Measurements from ENCODE around the gene SOX21.

The SOX21 gene

DNA sequence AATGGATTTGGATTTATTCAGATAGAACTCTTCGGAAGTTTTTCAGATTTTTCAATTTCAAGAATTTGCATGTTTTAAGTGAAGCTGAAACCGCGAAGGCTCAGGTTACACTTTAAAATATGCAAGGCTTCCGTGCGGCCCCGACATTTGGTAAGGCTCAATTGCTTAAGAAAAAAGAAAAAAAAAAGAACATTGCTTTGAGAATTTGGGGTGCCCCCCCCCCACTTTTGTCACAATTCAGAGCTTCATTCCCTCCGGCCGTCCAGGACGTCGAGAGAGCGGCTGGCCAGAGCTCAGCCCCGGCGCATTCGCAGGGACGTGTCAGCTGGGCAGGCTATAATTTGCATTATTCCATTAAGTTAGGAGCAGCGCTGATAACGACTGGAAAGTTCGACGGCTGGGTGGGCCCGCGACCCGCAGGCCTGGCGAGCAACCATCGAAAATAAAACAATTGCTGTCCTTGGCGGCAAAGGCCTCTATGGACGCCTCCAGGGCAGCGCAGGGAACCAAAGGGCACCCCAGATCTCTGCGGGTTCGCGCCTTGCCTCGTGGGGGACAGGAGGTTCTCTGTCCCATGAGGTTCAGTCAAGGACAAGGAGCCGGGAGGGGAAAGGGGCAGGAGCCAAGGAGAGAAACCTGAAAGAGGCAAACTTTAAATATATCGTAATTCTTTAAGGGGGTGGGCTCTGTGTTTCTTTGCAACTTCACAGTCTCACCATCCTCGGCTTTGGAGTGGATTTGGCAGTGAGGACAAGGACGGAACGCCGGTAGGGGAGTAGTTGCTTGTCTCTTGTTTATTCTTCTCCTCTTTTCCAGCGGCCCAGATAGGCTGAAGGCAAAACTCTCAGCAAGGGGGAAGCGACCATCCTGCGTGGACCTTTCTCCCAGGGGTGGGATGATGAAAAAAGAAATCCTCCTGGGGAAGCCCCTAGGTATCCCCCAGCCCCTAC lies 7.0 kb downstream of the SOX21 start:
- TF ChIP-seq, protein P1, sequence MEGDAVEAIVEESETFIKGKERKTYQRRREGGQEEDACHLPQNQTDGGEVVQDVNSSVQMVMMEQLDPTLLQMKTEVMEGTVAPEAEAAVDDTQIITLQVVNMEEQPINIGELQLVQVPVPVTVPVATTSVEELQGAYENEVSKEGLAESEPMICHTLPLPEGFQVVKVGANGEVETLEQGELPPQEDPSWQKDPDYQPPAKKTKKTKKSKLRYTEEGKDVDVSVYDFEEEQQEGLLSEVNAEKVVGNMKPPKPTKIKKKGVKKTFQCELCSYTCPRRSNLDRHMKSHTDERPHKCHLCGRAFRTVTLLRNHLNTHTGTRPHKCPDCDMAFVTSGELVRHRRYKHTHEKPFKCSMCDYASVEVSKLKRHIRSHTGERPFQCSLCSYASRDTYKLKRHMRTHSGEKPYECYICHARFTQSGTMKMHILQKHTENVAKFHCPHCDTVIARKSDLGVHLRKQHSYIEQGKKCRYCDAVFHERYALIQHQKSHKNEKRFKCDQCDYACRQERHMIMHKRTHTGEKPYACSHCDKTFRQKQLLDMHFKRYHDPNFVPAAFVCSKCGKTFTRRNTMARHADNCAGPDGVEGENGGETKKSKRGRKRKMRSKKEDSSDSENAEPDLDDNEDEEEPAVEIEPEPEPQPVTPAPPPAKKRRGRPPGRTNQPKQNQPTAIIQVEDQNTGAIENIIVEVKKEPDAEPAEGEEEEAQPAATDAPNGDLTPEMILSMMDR (IDR thresholded peaks at IDR 0.05; ENCODE audit: control extremely low read depth, extremely low read depth, low read depth, missing control alignments) = no peak
- ChIA-PET POLR2A (interaction anchor here (0.6 kb wide), 1 partner anchor 856 kb away, joined by 3 read pairs; no protein-coding TSS in a partner anchor), CTCF (no interaction called here)
- no peak for DNase-seq (ENCODE audit: extremely low spot score)

DNA sequence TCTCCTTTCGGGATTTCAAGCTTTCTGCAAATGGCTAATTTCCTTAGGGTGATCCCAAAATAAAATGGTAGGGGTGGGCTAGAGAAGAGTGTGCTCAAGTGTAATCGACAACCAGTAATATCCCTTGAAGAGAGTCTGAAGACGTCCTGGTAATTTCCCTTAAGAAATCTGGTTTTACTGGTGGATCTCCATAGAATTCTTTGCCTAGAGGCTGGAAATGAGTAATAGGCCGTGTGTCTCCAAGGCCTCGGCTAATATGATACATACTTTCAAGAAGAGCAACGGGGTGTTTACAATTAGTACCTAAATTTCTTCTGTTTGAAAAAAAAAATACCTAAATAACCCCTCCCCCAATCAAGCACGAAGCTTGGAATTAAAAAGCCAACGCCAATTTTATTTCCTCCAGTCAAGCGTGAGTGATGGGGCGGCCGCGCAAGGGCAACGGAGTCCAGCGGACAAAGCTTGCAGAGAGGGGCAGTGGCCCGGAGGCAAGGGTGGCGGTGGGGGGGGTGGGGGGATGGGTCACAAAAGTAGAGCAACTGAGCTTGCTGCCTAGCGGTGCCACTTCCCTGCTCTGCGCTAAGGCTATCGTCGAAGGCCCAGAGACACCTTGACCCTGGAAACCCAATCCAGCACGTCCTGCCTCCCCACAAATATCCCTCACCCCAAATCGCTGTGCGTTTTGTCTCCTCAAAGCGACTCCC lies 7.8 kb downstream of the SOX21 start:
- ChIA-PET POLR2A (interaction anchor here (0.6 kb wide), 1 partner anchor 857 kb away, joined by 3 read pairs; no protein-coding TSS in a partner anchor), CTCF (no interaction called here)
- DNase-seq (ENCODE audit: extremely low spot score) = no peak
- TF ChIP-seq, protein P1 (IDR thresholded peaks at IDR 0.05; ENCODE audit: control extremely low read depth, extremely low read depth, low read depth, missing control alignments) = no peak

DNA sequence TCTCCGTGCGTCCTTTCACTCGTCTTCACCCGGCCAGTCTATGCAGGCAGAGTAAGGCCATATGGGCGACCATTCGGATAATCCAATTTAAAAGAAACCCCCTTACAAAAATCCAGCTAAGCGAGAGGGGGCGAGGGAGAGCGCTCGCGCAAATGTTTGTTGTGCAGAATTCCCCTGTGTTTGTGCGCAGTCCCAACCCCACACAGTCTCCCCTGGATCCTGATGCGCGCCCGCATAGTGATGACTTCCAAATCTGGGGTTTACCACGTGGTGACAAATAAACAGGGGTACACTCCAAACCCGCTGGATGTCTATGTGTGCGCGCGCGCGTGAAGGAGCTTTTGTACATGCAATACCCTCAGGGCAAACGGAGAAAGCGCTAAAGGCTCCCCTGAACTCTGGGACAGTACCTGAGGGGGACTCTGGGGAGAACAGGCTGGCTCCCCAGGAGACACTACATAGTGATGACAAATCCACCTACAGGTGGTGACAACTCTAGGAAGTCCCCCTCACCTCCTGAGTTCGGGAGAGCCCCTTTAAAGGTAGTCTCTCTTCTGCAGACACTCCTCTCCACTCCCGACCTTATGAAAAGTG lies 8.5 kb downstream of the SOX21 start:
- CTCF ChIA-PET = no interaction called here
- POLR2A ChIA-PET = no interaction called here

DNA sequence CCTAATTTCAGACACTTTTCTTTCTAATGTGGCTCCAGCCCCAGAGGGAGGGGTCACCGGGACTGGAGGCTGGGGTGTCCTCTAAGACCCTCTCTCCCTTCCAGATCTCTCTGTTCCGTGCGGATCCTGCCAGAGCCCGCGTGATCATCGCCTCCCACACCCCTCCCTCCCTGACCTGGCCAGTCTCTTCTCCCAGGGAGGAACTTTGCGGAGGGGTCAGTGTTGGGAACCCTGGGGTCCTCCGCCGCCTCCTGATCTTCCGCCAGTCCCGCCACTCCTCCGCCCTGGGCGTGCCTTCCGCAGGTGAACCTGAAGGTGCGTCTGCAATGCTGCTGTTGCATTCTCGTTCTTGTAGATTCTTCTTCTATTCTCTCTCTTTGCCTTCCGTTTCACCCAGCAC lies 9.1 kb downstream of the SOX21 start:
- CTCF ChIA-PET = no interaction called here

More for the DNA sequence above, 8.5 kb downstream of the SOX21 start:
- TF ChIP-seq, protein P1 (IDR thresholded peaks at IDR 0.05; ENCODE audit: control extremely low read depth, extremely low read depth, low read depth, missing control alignments) = no peak
- no peak for DNase-seq (ENCODE audit: extremely low spot score)

DNA sequence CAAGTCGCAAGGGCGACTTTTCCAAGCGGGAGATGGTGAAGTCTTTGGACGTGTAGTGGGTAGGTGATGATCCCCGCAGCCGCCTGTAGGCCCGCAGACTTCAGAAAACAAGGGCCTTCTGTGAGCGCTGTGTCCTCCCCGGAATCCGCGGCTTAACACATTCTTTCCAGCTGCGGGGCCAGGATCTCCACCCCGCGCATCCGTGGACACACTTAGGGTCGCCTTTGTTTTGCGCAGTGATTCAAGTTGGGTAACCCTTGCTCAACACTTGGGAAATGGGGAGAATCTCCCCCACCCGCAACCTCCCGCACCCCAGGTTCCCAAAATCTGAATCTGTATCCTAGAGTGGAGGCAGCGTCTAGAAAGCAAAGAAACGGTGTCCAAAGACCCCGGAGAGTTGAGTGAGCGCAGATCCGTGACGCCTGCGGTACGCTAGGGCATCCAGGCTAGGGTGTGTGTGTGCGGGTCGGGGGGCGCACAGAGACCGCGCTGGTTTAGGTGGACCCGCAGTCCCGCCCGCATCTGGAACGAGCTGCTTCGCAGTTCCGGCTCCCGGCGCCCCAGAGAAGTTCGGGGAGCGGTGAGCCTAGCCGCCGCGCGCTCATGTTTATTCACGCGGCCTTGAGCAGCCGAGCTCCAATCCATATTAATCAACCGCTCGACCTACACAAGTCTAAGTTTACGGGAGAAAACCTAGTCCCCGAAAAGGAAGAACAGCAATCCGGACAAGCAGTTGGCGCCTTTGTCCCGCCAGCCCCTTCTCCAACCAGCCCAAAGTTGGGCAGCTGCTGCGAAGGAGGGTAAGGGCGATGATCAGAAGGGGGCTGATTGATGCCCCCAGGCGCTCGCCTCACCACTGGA lies 9.9 kb downstream of the SOX21 start:
- no peak for DNase-seq (ENCODE audit: extremely low spot score)
- CTCF ChIA-PET = no interaction called here
- TF ChIP-seq, protein P1 (IDR thresholded peaks at IDR 0.05; ENCODE audit: control extremely low read depth, extremely low read depth, low read depth, missing control alignments) = no peak
- POLR2A ChIA-PET = no interaction called here

More for the DNA sequence above, 9.1 kb downstream of the SOX21 start:
- POLR2A ChIA-PET = no interaction called here
- TF ChIP-seq, protein P1 (IDR thresholded peaks at IDR 0.05; ENCODE audit: control extremely low read depth, extremely low read depth, low read depth, missing control alignments) = no peak
- no peak for DNase-seq (ENCODE audit: extremely low spot score)
